ENCODE data around the gene PTPRM. TPM values are rescaled to one million over a fixed set of nuclear protein-coding genes. Genes with fewer than 3 reads are reported as not detected.
A peak's percentile ranks its signal among the peaks of the same experiment; 100 is the strongest.

Gene PTPRM
- total and polyA plus RNA-seq, 2 of the 4 experiments (the other 2 are of a cell fraction), result 28.3 to 51.2 TPM

DNA sequence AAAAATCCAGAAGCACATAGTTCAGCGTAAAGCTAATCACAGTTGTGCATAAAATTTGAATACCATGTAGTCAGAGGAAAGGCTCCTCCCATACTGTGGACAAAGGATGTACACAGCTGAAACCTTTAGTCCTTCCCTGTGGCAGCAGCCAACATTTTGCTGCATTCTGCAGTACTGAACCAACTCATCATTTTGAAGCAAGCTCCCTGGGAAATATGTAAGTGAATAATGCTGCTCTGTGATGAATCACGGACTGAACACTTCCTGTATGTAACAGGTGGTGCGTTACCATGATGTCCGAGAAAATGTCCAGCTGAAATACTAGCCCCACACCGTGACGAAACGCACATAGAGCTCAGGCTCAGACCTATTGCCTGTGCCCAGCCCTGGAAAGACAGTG is 621.1 kb downstream of the PTPRM start:
- ChIA-PET CTCF (no interaction called here), POLR2A (ENCODE audit: unreplicated experiment) (interaction anchor here (0.6 kb wide), 1 partner anchor 63 kb away, joined by 4 read pairs; no protein-coding TSS in a partner anchor)
- H3K18ac ChIP-seq (ENCODE audit: low read depth, low read length), result no peak overlapping the region
- H2BK120ac ChIP-seq (ENCODE audit: low read depth, low read length), result no peak overlapping the region
- no peak overlapping the region for H2AK5ac ChIP-seq (ENCODE audit: low read depth, low read length)
- H3K9me1 ChIP-seq (ENCODE audit: insufficient read depth, low read length), result peaks cover 12% of the 10 kb centered on the region; the same call in 1 of the 2 replicates
- no peak overlapping the region for H3K4me3 ChIP-seq (ENCODE audit: insufficient read depth, low read depth, low read length)
- H3K4ac ChIP-seq (ENCODE audit: low read depth, low read length), result 0 out of 2 replicates have a peak overlapping the region, but pooled peaks have one; percentile 7
- H3K79me1 ChIP-seq (ENCODE audit: low read depth in 1 of 2, low read length in 2 of 2), result no peaks in the 10 kb centered on the region
- DNase-seq (peak; percentile 95), ATAC-seq (ENCODE audit: low read depth) (peak; percentile 95)
- TF ChIP-seq MXI1 (IDR thresholded peaks at IDR 0.05; ENCODE audit: borderline replicate concordance, low read depth, low read length) (no peak), FOS (IDR thresholded peaks at IDR 0.05; ENCODE audit: low read depth, low read length) (peak; percentile 33; the same call in 1 of the 2 replicates), MAFK (IDR thresholded peaks at IDR 0.05; ENCODE audit: low read depth, low read length) (peak; percentile 43; the same call in 1 of the 2 replicates), RCOR1 (IDR thresholded peaks at IDR 0.05; ENCODE audit: insufficient replicate concordance, low read length) (peak; percentile 30)
- TF ChIP-seq, protein P1, sequence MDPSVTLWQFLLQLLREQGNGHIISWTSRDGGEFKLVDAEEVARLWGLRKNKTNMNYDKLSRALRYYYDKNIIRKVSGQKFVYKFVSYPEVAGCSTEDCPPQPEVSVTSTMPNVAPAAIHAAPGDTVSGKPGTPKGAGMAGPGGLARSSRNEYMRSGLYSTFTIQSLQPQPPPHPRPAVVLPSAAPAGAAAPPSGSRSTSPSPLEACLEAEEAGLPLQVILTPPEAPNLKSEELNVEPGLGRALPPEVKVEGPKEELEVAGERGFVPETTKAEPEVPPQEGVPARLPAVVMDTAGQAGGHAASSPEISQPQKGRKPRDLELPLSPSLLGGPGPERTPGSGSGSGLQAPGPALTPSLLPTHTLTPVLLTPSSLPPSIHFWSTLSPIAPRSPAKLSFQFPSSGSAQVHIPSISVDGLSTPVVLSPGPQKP (IDR thresholded peaks at IDR 0.05; ENCODE audit: borderline replicate concordance, low read depth, low read length), result no peak
- no peak overlapping the region for H2BK20ac ChIP-seq (ENCODE audit: low read depth, low read length)
- H3K4me2 ChIP-seq (ENCODE audit: low read depth, low read length), result no peak overlapping the region
- H2BK15ac ChIP-seq (ENCODE audit: low read depth, low read length), result no peak overlapping the region
- H3K4me1 ChIP-seq (ENCODE audit: control insufficient read depth, insufficient read depth, low read length), result peaks cover 3% of the 10 kb centered on the region
- H3K36me3 ChIP-seq (ENCODE audit: control insufficient read depth, insufficient read depth, low read length), result no peaks in the 10 kb centered on the region
- intact Hi-C loops (cut with micrococcal nuclease), result no loop called here
- no peak overlapping the region for H4K8ac ChIP-seq (ENCODE audit: low read depth in 2 of 2, low read length in 2 of 2)
- BruUV-seq (replicated peaks), result no TSS peak
- in situ Hi-C loops (cut with MboI; ENCODE audit: low sequenced_read_pairs), result no loop called here
- no peaks in the 10 kb centered on the region for H4K20me1 ChIP-seq (ENCODE audit: insufficient read depth, low read length)
- no peak overlapping the region for H3K23ac ChIP-seq (ENCODE audit: low read depth, low read length)
- H2AFZ ChIP-seq (replicated peaks; ENCODE audit: low read length, poor library complexity), result no peak overlapping the region
- 78% methylated on average over 5 of the region's 7 CpGs; no CpG with 5 or more reads in 1 of the 2 experiments for WGBS, 2 experiments (ENCODE audit: extremely low coverage in 2 of 2, insufficient read length in 1 of 2)
- dilution Hi-C loops (cut with HindIII; ENCODE audit: low sequenced_read_pairs, unreplicated experiment), result no loop called here
- H2BK5ac ChIP-seq (ENCODE audit: low read depth, low read length, poor library complexity, severe bottlenecking), result no peak overlapping the region
- H3K56ac ChIP-seq (ENCODE audit: extremely low read depth, insufficient read depth, low read length), result no peak overlapping the region
- no peaks in the 10 kb centered on the region for H3K27me3 ChIP-seq (ENCODE audit: control insufficient read depth, insufficient read depth, low read length)
- no peak overlapping the region for H4K5ac ChIP-seq (ENCODE audit: low read depth, low read length)
- H2AK9ac ChIP-seq (replicated peaks; ENCODE audit: low read depth, low read length, poor library complexity), result no peak overlapping the region
- no peak overlapping the region for H4K91ac ChIP-seq (ENCODE audit: insufficient read depth, low read depth, low read length)
- H3K27ac ChIP-seq (ENCODE audit: insufficient read depth, low read length), result no peak overlapping the region
- H3K9me3 ChIP-seq (ENCODE audit: control insufficient read depth, insufficient read depth, low read length), result no peaks in the 10 kb centered on the region
- H3K9ac ChIP-seq (ENCODE audit: low read depth, low read length), result no peak overlapping the region
- H3K14ac ChIP-seq (replicated peaks; ENCODE audit: low read depth, low read length), result no peak overlapping the region
